Smooth muscle cell (in vitro differentiated cells): Measurements from ENCODE around the gene PCSK6. TPM values are rescaled to one million over a fixed set of nuclear protein-coding genes. Genes with fewer than 3 reads are reported as not detected.

Experiments
- DNase-seq: peaks from one replicate; lab custom pipeline; 2025; ENCODE audit not compliant: unreplicated experiment; lab: John Stamatoyannopoulos, UW
- H2AFZ ChIP-seq: fragments of 200-600 bp; sonication (generic); 2 replicates; pipeline ENCODE4 v1.6.0; 2016; ENCODE audit warnings: antibody characterized with exemption, low read depth, mild to moderate bottlenecking
- H3F3A ChIP-seq: fragments of 200-600 bp; sonication (generic); 2 replicates; pipeline ENCODE4 v1.6.0; 2017; ENCODE audit warnings: antibody characterized with exemption, low read depth
- H3K27ac ChIP-seq: fragments of 200-600 bp; sonication (generic); 2 replicates; pipeline ENCODE4 v1.5.1; 2016; ENCODE audit warnings: low read depth, mild to moderate bottlenecking
- H3K27me3 ChIP-seq: fragments of 200-600 bp; sonication (generic); 2 replicates; pipeline ENCODE4 v1.6.1; 2016; ENCODE audit warnings: low read depth, mild to moderate bottlenecking
- H3K36me3 ChIP-seq: fragments of 200-600 bp; sonication (generic); 2 replicates; pipeline ENCODE4 v1.5.1; 2016; ENCODE audit warnings: low read depth
- H3K4me1 ChIP-seq: fragments of 200-600 bp; sonication (generic); 2 replicates; pipeline ENCODE4 v1.5.1; 2016; ENCODE audit warnings: low read depth
- H3K4me2 ChIP-seq: fragments of 200-600 bp; sonication (generic); 2 replicates; pipeline ENCODE4 v1.6.0; 2016; ENCODE audit warnings: mild to moderate bottlenecking
- H3K4me3 ChIP-seq: fragments of 200-600 bp; sonication (generic); 2 replicates; pipeline ENCODE4 v1.5.1; 2016; ENCODE audit warnings: mild to moderate bottlenecking
- H3K79me2 ChIP-seq: fragments of 200-600 bp; sonication (generic); 2 replicates; pipeline ENCODE4 v1.6.0; 2016; ENCODE audit warnings: low read depth, mild to moderate bottlenecking
- H3K9ac ChIP-seq: fragments of 200-600 bp; sonication (generic); 2 replicates; pipeline ENCODE4 v1.6.0; 2016; ENCODE audit warnings: low read depth
- H3K9me3 ChIP-seq: fragments of 200-600 bp; sonication (generic); replicated peaks from 2 replicates; pipeline ENCODE4 v1.5.1; 2016; ENCODE audit warnings: low read depth
- H4K20me1 ChIP-seq: fragments of 200-600 bp; sonication (generic); 2 replicates; pipeline ENCODE4 v1.6.0; 2016; ENCODE audit warnings: low read depth
- WGBS: methylation state at CpG from one replicate; pipeline ENCODE4 v1.1.7; 2016; ENCODE audit warnings: low lambda C conversion rate; 5-methylcytosine and 5-hydroxymethylcytosine counted together
- polyA plus RNA-seq: library from polyadenylated mRNA; unstranded; fragments of >200 nt; fragmentation: Nextera tagmentation; extraction: Ambion mirVana; gene quantifications from 2 replicates; pipeline ENCODE4 v1.2.1, GENCODE V29; 2016
- total RNA-seq: library from RNA; depleted of rRNA; stranded (reverse); fragments of >200 nt; gene quantifications from 2 replicates; pipeline ENCODE4 v1.2.3, GENCODE V29; 2014
- TF ChIP-seq, protein P1 (sequence below): fragments of 200-600 bp; sonication (generic); IDR thresholded peaks from 2 replicates; pipeline ENCODE4 v1.5.1; 2017; ENCODE audit warnings: borderline replicate concordance, mild to moderate bottlenecking, antibody characterized with exemption; ENCODE audit not compliant: insufficient read depth, poor library complexity, severe bottlenecking

Gene PCSK6
- total and polyA plus RNA-seq, 2 experiments from 2014 or later: 17.5 TPM

- Histone ChIP-seq H2AFZ (no peak overlapping the region), H3K27ac (no peak overlapping the region), H3K79me2 (no peaks in the 10 kb centered on the region), H3K27me3 (peaks cover 6% of the 10 kb centered on the region), H3F3A (no peaks in the 10 kb centered on the region), H3K9me3 (peaks cover 22% of the 10 kb centered on the region), H3K9ac (no peak overlapping the region), H4K20me1 (no peaks in the 10 kb centered on the region), H3K36me3 (no peaks in the 10 kb centered on the region), H3K4me2 (no peak overlapping the region), H3K4me1 (no peaks in the 10 kb centered on the region), H3K4me3 (no peak overlapping the region)
- DNase-seq: no peak
- TF ChIP-seq, protein P1, sequence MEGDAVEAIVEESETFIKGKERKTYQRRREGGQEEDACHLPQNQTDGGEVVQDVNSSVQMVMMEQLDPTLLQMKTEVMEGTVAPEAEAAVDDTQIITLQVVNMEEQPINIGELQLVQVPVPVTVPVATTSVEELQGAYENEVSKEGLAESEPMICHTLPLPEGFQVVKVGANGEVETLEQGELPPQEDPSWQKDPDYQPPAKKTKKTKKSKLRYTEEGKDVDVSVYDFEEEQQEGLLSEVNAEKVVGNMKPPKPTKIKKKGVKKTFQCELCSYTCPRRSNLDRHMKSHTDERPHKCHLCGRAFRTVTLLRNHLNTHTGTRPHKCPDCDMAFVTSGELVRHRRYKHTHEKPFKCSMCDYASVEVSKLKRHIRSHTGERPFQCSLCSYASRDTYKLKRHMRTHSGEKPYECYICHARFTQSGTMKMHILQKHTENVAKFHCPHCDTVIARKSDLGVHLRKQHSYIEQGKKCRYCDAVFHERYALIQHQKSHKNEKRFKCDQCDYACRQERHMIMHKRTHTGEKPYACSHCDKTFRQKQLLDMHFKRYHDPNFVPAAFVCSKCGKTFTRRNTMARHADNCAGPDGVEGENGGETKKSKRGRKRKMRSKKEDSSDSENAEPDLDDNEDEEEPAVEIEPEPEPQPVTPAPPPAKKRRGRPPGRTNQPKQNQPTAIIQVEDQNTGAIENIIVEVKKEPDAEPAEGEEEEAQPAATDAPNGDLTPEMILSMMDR: no peak
These were observed 28.0 kb upstream of the PCSK6 start for GRCh38 chr15:101517504-101517903.

DNA sequence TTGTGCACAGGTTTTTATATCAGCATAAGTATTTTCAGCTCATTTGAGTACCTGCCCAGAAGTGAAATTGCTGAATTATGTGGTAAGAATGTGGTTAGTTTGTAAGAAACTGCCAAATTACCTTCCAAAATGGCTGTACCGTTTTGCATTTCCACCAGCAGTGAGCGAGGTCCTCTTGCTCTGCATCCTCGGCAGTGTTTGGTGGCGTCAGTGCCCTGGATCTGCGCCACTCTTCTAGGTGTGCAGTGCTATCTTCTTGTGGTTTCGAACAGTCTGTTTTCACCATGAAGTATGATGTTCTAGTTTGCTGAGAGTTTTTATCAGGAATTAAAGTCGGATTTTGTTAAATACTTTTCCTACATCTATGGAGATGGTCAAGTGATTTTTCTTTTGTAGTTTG is 24.8 kb upstream of the PCSK6 start:
- Histone ChIP-seq H3K4me3 (no peak overlapping the region), H4K20me1 (no peaks in the 10 kb centered on the region), H3K4me2 (no peak overlapping the region), H3K9me3 (peaks cover 22% of the 10 kb centered on the region), H3K4me1 (peaks cover 4% of the 10 kb centered on the region), H3K79me2 (no peaks in the 10 kb centered on the region), H3F3A (no peaks in the 10 kb centered on the region), H2AFZ (no peak overlapping the region), H3K9ac (no peak overlapping the region), H3K27me3 (no peaks in the 10 kb centered on the region), H3K27ac (no peak overlapping the region), H3K36me3 (no peaks in the 10 kb centered on the region)
- 93% methylated on average over 7 of the region's 7 CpGs for WGBS
- DNase-seq: no peak
- TF ChIP-seq, protein P1: no peak

GRCh38 chr15:101511717-101512116 is 22.2 kb upstream of the PCSK6 start:
- Histone ChIP-seq H3K79me2 (no peaks in the 10 kb centered on the region), H3K27ac (no peak overlapping the region), H2AFZ (no peak overlapping the region), H3K9me3 (peaks cover 6% of the 10 kb centered on the region), H3K4me2 (no peak overlapping the region), H3K4me3 (no peak overlapping the region), H4K20me1 (no peaks in the 10 kb centered on the region), H3F3A (no peaks in the 10 kb centered on the region), H3K4me1 (peaks cover 11% of the 10 kb centered on the region), H3K36me3 (no peaks in the 10 kb centered on the region), H3K27me3 (no peaks in the 10 kb centered on the region), H3K9ac (no peak overlapping the region)
- TF ChIP-seq, protein P1: no peak
- no peak for DNase-seq

DNA sequence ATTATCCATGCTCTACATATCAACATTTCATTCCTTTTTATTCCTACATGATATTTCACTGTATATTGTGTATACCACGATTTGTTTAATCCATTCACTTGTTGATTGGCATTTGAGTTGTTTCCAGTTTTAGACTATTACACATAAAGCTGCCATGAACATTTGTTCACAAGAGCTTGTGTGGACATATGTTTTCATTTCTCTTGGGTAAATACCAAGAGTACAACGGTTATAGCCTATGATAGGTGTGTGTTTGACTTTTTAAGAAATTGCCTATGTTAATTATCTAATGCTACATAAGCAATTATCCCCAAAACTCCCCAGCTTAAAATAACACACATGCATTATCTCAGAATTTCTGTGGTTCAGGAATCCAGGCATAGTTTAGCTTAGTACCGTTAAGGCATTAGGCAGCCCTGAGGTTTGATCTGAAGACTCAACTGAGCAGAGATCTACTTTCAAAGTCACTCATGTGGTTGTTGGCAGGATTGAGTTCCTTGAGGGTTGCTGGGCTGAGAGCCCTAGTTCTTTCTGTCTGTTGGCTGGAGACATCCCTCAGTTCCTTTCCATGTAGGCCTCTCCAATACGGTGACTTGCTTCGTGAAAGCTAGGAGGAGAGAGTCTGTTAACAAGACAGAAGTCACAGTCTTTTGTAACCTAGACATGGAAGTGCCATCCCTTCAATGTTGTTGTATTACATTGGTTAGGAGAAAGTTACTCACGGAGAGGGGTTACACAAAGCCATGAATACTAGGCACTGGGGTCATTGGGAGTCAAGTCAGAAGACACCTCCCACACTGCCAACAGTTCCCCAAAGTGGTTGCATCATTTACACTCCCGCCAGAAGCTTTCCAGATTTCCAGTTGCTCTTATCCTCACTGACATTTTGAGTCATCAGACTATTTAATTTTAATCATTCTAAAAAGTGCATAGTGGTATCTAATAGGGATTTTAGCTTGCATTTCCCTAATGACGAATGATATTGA is 21.0 kb upstream of the PCSK6 start:
- no peak for DNase-seq
- TF ChIP-seq, protein P1: no peak
- no peak overlapping the region for H2AFZ ChIP-seq
- no peak overlapping the region for H3K4me3 ChIP-seq
- no peaks in the 10 kb centered on the region for H3K36me3 ChIP-seq
- H3F3A ChIP-seq: no peaks in the 10 kb centered on the region
- no peaks in the 10 kb centered on the region for H3K79me2 ChIP-seq
- H3K4me2 ChIP-seq: no peak overlapping the region
- H3K27ac ChIP-seq: no peak overlapping the region
- H3K9me3 ChIP-seq: no peaks in the 10 kb centered on the region
- H3K4me1 ChIP-seq: peaks cover 11% of the 10 kb centered on the region
- 76% methylated on average over 8 of the region's 8 CpGs for WGBS
- no peaks in the 10 kb centered on the region for H3K27me3 ChIP-seq
- H3K9ac ChIP-seq: no peak overlapping the region
- no peaks in the 10 kb centered on the region for H4K20me1 ChIP-seq
